Thoracic aorta (tissue), 2 donors: ENCODE results near the gene MOB3B. TPM values are rescaled to one million over a fixed set of nuclear protein-coding genes. Genes with fewer than 3 reads are reported as not detected.

Source experiments
- ATAC-seq: fragments of 150-250 bp; one replicate; pipeline ENCODE4 v1.8.0; 2017; ENCODE audit warnings: low read depth; ENCODE audit not compliant: insufficient number of reproducible peaks, low FRiP score
- DNase-seq: peaks from one replicate; pipeline ENCODE4 v3.0.0-alpha.2; 2020; ENCODE audit warnings: low spot score
- H3K27ac ChIP-seq, 2 donors: fragments of 200-600 bp; sonication (generic); 1 replicate in 1 of 2; 2 replicates in 1 of 2; pipeline ENCODE4 v1.5.1; 2016; ENCODE audit warnings: mild to moderate bottlenecking in 2 of 2, moderate library complexity in 2 of 2
- H3K27me3 ChIP-seq: fragments of 200-600 bp; sonication (generic); replicated peaks from 2 replicates; pipeline ENCODE4 v1.6.0; 2016; ENCODE audit warnings: mild to moderate bottlenecking; ENCODE audit not compliant: insufficient read depth
- H3K36me3 ChIP-seq: fragments of 200-600 bp; sonication (generic); one replicate; pipeline ENCODE4 v1.5.1; 2016
- H3K4me1 ChIP-seq, 2 donors: fragments of 200-600 bp; sonication (generic); 1 replicate in 1 of 2; 2 replicates in 1 of 2; pipeline versions ENCODE4 v1.5.1 to v1.6.0; 2016; ENCODE audit warnings: low read depth in 2 of 2, mild to moderate bottlenecking in 1 of 2; ENCODE audit not compliant: control insufficient read depth in 1 of 2
- H3K4me3 ChIP-seq: fragments of 200-600 bp; sonication (generic); 2 replicates; pipeline ENCODE4 v1.5.1; 2016; ENCODE audit warnings: mild to moderate bottlenecking
- H3K9me3 ChIP-seq: fragments of 200-600 bp; sonication (generic); 2 replicates; pipeline ENCODE4 v1.5.1; 2016
- total RNA-seq, 2 donors: library from RNA; depleted of rRNA; stranded (reverse); fragments of >200 nt; gene quantifications; one replicate each; pipeline versions ENCODE4 v1.1.0 to v1.2.3, GENCODE V29; 2016
- TF ChIP-seq, protein P1 (sequence below): fragments of 200-600 bp; sonication (generic); IDR thresholded peaks from one replicate; pipeline ENCODE4 v1.5.1; 2019; ENCODE audit warnings: antibody characterized with exemption

The MOB3B gene
- total RNA-seq, 2 donors from 2014 or later = 6.6 to 11.1 TPM

DNA sequence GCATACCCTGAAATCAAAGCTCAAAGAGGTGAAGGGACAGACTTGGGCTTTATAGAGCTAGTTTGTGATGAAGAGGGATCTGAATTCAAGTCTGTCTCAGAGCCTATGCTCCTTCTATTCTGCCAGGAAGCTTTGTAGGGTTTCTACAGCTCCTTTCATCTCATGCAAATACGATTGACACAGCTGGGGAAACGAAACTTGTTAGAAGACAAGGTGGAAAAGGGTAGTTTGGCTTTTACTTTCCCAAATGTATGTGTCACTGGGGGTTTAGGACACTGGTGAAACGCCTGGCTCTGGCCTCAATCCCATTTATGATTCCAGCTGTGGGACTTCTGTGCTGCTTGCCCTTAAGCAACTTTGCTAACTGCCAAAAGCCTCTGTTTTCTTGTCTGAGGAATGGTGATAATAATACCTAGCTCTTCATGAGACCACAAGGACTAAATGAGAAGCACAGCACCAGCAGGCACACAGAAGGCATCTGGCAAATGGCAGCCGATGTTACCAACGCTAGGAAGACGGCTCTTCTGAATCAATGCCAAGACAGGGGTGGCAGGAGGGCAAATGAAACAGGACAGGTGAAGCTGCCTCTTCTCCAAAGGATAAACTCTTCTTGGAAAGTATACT lies 162.3 kb downstream of the MOB3B start:
- no peak for ATAC-seq
- H3K27ac ChIP-seq = no peak overlapping the region
- no peak overlapping the region for H3K4me3 ChIP-seq
- peaks cover 21 to 50% of the 10 kb centered on the region in 2 donors for H3K4me1 ChIP-seq
- DNase-seq = no peak
- no peaks in the 10 kb centered on the region for H3K27me3 ChIP-seq
- no peaks in the 10 kb centered on the region for H3K9me3 ChIP-seq
- TF ChIP-seq, protein P1, sequence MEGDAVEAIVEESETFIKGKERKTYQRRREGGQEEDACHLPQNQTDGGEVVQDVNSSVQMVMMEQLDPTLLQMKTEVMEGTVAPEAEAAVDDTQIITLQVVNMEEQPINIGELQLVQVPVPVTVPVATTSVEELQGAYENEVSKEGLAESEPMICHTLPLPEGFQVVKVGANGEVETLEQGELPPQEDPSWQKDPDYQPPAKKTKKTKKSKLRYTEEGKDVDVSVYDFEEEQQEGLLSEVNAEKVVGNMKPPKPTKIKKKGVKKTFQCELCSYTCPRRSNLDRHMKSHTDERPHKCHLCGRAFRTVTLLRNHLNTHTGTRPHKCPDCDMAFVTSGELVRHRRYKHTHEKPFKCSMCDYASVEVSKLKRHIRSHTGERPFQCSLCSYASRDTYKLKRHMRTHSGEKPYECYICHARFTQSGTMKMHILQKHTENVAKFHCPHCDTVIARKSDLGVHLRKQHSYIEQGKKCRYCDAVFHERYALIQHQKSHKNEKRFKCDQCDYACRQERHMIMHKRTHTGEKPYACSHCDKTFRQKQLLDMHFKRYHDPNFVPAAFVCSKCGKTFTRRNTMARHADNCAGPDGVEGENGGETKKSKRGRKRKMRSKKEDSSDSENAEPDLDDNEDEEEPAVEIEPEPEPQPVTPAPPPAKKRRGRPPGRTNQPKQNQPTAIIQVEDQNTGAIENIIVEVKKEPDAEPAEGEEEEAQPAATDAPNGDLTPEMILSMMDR = no peak
- H3K36me3 ChIP-seq = no peaks in the 10 kb centered on the region

DNA sequence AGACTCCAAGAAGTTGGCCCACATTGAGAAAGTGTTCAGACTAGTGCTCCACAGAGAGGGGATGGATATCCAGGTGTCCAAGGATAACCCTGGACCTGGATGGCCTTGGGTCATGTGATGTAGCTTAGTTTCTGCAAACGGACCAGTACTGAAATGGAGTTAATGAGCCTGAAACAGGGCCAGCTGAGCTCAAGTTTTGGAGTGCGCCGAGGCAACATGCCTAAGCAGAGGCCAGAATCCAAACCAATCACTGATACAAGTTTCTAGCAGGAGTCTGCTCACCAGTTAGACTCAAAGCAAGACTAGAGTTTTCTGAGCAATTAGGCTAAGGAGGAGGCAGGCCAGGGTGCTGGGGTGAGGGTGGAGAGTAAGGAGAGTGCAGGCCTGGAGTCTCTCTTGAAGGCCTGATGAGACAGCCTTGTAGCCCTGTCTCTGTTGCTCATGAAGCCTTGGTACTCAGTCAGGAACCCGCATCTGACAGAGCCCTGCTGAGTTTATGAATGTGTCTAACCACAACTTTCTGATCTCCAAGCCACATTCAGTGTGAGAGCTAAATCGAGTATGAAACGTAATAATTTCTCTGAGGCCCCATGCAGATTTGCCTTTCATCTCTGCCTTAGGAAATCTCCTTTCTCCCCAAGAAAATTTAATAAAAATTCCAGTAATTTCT lies 163.8 kb downstream of the MOB3B start:
- no peak for ATAC-seq
- H3K4me3 ChIP-seq = no peak overlapping the region
- DNase-seq = no peak
- H3K4me1 ChIP-seq = peaks cover 21 to 52% of the 10 kb centered on the region in 2 donors
- no peaks in the 10 kb centered on the region for H3K36me3 ChIP-seq
- peak overlapping the region in 1 of 2 donors; percentile 19 for H3K27ac ChIP-seq
- TF ChIP-seq, protein P1 = no peak
- no peaks in the 10 kb centered on the region for H3K27me3 ChIP-seq
- H3K9me3 ChIP-seq = no peaks in the 10 kb centered on the region

DNA sequence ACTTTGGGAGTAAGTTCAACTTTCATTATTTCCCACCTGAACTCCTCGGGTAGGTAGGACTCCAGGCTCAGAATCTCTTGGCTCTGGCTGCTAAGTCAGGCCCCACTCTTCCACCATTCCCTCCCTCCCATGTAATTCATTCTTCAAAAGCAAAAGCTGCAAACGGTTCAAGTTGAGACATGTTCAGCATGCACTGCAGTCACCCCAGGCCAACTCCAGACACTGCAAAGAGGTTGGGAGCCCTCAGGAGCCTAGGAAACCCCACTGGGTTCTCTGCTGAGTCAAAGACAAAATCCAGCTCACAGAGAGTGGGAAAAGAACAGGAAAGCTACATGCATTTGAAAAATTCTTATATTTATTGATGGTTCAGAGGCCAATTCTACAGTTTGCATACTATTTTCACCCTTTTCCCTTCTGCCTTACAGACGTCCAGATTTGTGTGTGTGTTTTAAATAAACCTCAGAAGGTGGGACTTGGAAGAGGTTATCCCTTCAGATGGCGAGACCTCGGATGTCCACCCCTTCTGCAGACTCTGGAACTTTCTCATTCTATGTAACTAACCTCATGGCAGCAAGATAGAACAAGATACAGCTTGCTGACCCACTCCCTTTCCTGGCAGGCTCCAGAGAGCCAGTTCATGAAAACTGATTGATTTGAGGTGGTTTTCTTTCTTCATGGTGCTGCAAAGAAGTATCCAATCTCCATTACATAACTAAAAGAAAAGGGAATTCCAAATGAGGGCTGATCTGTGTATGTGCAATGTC lies 167.0 kb downstream of the MOB3B start:
- Histone ChIP-seq H3K27ac (no peak overlapping the region), H3K4me3 (no peak overlapping the region), H3K36me3 (no peaks in the 10 kb centered on the region), H3K27me3 (no peaks in the 10 kb centered on the region), H3K4me1 (peaks cover 14 to 34% of the 10 kb centered on the region in 2 donors), H3K9me3 (no peaks in the 10 kb centered on the region)
- TF ChIP-seq, protein P1 = no peak
- no peak for ATAC-seq
- DNase-seq = no peak

DNA sequence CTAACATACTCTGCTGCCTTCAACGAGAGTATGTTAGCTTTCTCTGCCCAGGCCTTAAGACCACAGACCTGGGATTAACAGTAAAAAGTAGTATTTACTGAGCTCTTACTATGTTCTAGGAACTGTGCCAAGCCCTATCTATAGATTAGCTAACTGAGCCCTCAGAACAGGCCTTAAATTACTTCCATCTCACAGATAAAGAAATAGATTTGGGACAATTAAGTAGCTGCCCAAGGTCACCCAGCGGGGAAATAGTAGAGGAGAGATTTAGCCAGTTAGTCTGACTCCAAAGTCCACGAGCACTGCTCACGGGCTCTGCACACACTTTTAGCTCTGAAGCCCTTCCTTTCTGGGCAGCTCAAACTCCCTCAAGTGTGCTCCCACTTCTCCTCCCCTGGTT lies 168.1 kb downstream of the MOB3B start:
- DNase-seq (no peak), ATAC-seq (no peak)
- Histone ChIP-seq H3K9me3 (no peaks in the 10 kb centered on the region), H3K27me3 (no peaks in the 10 kb centered on the region), H3K27ac (no peak overlapping the region), H3K36me3 (no peaks in the 10 kb centered on the region), H3K4me1 (peaks cover 12 to 22% of the 10 kb centered on the region in 2 donors), H3K4me3 (no peak overlapping the region)
- TF ChIP-seq, protein P1 = no peak

DNA sequence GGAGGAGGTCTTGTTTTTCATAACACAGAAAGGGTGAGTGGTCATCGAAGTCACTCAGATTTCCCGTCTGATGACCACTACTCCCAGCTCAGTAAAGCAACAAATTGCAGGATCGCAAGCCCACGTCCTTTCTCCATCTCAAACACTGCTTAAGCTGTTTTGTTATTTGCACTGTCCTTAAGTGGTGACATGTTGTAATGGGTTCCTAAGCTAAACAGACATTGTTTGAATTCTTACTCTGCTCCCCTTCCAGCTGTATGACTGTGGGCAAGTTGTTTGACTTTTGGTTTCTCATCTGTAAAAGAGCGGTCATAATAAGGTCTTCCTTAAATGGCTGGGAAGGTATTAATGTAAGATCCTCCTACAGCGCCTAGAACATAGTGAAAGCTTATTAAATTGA lies 169.9 kb downstream of the MOB3B start:
- H3K27ac ChIP-seq = no peak overlapping the region
- no peak for ATAC-seq
- TF ChIP-seq, protein P1 = no peak

More for the DNA sequence above, 169.9 kb downstream of the MOB3B start:
- Histone ChIP-seq H3K4me1 (peaks cover 0 to 10% of the 10 kb centered on the region in 2 donors), H3K4me3 (no peak overlapping the region), H3K27me3 (no peaks in the 10 kb centered on the region), H3K9me3 (no peaks in the 10 kb centered on the region), H3K36me3 (no peaks in the 10 kb centered on the region)
- DNase-seq = no peak
